ENCODE measurements around the gene SMIM35. TPM values are rescaled to one million over a fixed set of nuclear protein-coding genes. Genes with fewer than 3 reads are reported as not detected.

The SMIM35 gene
- total and polyA plus RNA-seq, 2 of the 13 experiments (the other 11 are each of a cell fraction or from before 2014, with no cell fraction given), result not detected

GRCh38 chr11:118095967-118096367 lies 9.2 kb upstream of the SMIM35 start (continued):
- TF ChIP-seq, protein P1, sequence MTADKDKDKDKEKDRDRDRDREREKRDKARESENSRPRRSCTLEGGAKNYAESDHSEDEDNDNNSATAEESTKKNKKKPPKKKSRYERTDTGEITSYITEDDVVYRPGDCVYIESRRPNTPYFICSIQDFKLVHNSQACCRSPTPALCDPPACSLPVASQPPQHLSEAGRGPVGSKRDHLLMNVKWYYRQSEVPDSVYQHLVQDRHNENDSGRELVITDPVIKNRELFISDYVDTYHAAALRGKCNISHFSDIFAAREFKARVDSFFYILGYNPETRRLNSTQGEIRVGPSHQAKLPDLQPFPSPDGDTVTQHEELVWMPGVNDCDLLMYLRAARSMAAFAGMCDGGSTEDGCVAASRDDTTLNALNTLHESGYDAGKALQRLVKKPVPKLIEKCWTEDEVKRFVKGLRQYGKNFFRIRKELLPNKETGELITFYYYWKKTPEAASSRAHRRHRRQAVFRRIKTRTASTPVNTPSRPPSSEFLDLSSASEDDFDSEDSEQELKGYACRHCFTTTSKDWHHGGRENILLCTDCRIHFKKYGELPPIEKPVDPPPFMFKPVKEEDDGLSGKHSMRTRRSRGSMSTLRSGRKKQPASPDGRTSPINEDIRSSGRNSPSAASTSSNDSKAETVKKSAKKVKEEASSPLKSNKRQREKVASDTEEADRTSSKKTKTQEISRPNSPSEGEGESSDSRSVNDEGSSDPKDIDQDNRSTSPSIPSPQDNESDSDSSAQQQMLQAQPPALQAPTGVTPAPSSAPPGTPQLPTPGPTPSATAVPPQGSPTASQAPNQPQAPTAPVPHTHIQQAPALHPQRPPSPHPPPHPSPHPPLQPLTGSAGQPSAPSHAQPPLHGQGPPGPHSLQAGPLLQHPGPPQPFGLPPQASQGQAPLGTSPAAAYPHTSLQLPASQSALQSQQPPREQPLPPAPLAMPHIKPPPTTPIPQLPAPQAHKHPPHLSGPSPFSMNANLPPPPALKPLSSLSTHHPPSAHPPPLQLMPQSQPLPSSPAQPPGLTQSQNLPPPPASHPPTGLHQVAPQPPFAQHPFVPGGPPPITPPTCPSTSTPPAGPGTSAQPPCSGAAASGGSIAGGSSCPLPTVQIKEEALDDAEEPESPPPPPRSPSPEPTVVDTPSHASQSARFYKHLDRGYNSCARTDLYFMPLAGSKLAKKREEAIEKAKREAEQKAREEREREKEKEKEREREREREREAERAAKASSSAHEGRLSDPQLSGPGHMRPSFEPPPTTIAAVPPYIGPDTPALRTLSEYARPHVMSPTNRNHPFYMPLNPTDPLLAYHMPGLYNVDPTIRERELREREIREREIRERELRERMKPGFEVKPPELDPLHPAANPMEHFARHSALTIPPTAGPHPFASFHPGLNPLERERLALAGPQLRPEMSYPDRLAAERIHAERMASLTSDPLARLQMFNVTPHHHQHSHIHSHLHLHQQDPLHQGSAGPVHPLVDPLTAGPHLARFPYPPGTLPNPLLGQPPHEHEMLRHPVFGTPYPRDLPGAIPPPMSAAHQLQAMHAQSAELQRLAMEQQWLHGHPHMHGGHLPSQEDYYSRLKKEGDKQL (CRISPR knock-in tag; IDR thresholded peaks at IDR 0.05; ENCODE audit: low read depth), result peak; percentile 49; the same call in 1 of the 2 replicates
- TF ChIP-seq, protein P2, sequence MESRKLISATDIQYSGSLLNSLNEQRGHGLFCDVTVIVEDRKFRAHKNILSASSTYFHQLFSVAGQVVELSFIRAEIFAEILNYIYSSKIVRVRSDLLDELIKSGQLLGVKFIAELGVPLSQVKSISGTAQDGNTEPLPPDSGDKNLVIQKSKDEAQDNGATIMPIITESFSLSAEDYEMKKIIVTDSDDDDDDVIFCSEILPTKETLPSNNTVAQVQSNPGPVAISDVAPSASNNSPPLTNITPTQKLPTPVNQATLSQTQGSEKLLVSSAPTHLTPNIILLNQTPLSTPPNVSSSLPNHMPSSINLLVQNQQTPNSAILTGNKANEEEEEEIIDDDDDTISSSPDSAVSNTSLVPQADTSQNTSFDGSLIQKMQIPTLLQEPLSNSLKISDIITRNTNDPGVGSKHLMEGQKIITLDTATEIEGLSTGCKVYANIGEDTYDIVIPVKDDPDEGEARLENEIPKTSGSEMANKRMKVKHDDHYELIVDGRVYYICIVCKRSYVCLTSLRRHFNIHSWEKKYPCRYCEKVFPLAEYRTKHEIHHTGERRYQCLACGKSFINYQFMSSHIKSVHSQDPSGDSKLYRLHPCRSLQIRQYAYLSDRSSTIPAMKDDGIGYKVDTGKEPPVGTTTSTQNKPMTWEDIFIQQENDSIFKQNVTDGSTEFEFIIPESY (CRISPR knock-in tag; IDR thresholded peaks at IDR 0.05), result no peak
- TF ChIP-seq NONO (IDR thresholded peaks at IDR 0.05) (no peak), NONO (CRISPR knock-in tag; conservative IDR thresholded peaks at IDR 0.05) (peak; percentile 66; the same call in 1 of the 2 replicates), GATAD2A (CRISPR knock-in tag; IDR thresholded peaks at IDR 0.05) (peak; percentile 93), ZNF674 (CRISPR knock-in tag; IDR thresholded peaks at IDR 0.05; ENCODE audit: low read depth) (no peak), ZNF609 (CRISPR knock-in tag; IDR thresholded peaks at IDR 0.05; ENCODE audit: borderline replicate concordance) (peak; percentile 80; the same call in 1 of the 2 replicates), MEIS2 (CRISPR knock-in tag; IDR thresholded peaks at IDR 0.05) (no peak), MLXIP (CRISPR knock-in tag; IDR thresholded peaks at IDR 0.05; ENCODE audit: borderline replicate concordance) (peak; percentile 93)
- TF ChIP-seq, protein P3, sequence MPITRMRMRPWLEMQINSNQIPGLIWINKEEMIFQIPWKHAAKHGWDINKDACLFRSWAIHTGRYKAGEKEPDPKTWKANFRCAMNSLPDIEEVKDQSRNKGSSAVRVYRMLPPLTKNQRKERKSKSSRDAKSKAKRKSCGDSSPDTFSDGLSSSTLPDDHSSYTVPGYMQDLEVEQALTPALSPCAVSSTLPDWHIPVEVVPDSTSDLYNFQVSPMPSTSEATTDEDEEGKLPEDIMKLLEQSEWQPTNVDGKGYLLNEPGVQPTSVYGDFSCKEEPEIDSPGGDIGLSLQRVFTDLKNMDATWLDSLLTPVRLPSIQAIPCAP (CRISPR knock-in tag; IDR thresholded peaks at IDR 0.05; ENCODE audit: low read depth), result no peak
- TF ChIP-seq, protein P4, sequence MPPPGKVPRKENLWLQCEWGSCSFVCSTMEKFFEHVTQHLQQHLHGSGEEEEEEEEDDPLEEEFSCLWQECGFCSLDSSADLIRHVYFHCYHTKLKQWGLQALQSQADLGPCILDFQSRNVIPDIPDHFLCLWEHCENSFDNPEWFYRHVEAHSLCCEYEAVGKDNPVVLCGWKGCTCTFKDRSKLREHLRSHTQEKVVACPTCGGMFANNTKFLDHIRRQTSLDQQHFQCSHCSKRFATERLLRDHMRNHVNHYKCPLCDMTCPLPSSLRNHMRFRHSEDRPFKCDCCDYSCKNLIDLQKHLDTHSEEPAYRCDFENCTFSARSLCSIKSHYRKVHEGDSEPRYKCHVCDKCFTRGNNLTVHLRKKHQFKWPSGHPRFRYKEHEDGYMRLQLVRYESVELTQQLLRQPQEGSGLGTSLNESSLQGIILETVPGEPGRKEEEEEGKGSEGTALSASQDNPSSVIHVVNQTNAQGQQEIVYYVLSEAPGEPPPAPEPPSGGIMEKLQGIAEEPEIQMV (CRISPR knock-in tag; IDR thresholded peaks at IDR 0.05; ENCODE audit: low read depth), result no peak
